HepG2 (cell line): ENCODE data around the gene SEBOX. TPM values are rescaled to one million over a fixed set of nuclear protein-coding genes. Genes with fewer than 3 reads are reported as not detected.

ENCODE experiments used
- CEBPB ChIP-seq: IDR thresholded peaks from 2 replicates; pipeline ENCODE4 v1.6.1; 2011; ENCODE audit warnings: low read depth, low read length, improper control_type of control experiment, borderline replicate concordance
- ELF4 ChIP-seq: sonication (generic); formaldehyde crosslinking; IDR thresholded peaks from 2 replicates; pipeline ENCODE4 v1.5.0; 2020; ENCODE audit warnings: missing genetic modification reagents, mild to moderate bottlenecking, moderate library complexity, borderline replicate concordance
- HNRNPLL ChIP-seq: fragments of 200-400 bp; formaldehyde crosslinking; IDR thresholded peaks from 2 replicates; pipeline ENCODE4 v1.6.1; 2017; ENCODE audit warnings: mild to moderate bottlenecking, low read depth, low read length; ENCODE audit not compliant: poor library complexity, severe bottlenecking
- NFYC ChIP-seq: IDR thresholded peaks from 2 replicates; pipeline ENCODE4 v1.6.1; 2016; ENCODE audit warnings: missing genetic modification reagents, missing compliant biosample characterization
- NRL ChIP-seq: sonication (generic); formaldehyde crosslinking; IDR thresholded peaks from 2 replicates; pipeline ENCODE4 v1.5.0; 2020; ENCODE audit warnings: missing genetic modification reagents, mild to moderate bottlenecking, moderate library complexity, borderline replicate concordance
- RFX1 ChIP-seq: fragments of 450-650 bp; IDR thresholded peaks from 2 replicates; pipeline ENCODE4 v1.6.1; 2017
- SMARCE1 ChIP-seq: fragments of 450-650 bp; IDR thresholded peaks from 2 replicates; pipeline ENCODE4 v1.6.1; 2017; ENCODE audit warnings: borderline replicate concordance
- TMF1 ChIP-seq: sonication (generic); formaldehyde crosslinking; IDR thresholded peaks from 2 replicates; pipeline ENCODE4 v1.8.1; 2022; ENCODE audit warnings: low read depth, missing genetic modification reagents
- ZNF10 ChIP-seq: sonication (generic); formaldehyde crosslinking; IDR thresholded peaks from 2 replicates; pipeline ENCODE4 v1.4.0; 2020; ENCODE audit warnings: mild to moderate bottlenecking, low read depth, missing genetic modification reagents, borderline replicate concordance
- ZNF24 ChIP-seq: fragments of 450-650 bp; IDR thresholded peaks from 2 replicates; pipeline ENCODE4 v1.6.1; 2017; ENCODE audit warnings: antibody characterized with exemption, mild to moderate bottlenecking
- ZNF552 ChIP-seq: sonication (generic); formaldehyde crosslinking; IDR thresholded peaks from 2 replicates; pipeline ENCODE4 v1.9.0; 2022; ENCODE audit warnings: missing genetic modification reagents, mild to moderate bottlenecking, borderline replicate concordance
- ZNF792 ChIP-seq: IDR thresholded peaks from 2 replicates; pipeline ENCODE4 v1.6.1; 2016
- polyA plus RNA-seq, 8 experiments: library from polyadenylated mRNA; depleted of rRNA in 3 of 8; stranded (reverse) in 7 of 8; unstranded in 1 of 8; fragments of >200 nt; fragmentation: Illumina TruSeq in 4 of 8; extraction: Trizol in 4 of 8; gene quantifications; 2 replicates each; pipeline versions ENCODE4 v1.2.1 to v1.2.3, GENCODE V29; 2011 to 2016; ENCODE audit warnings: low read depth in 4 of 8, missing spikeins in 1 of 8, mixed read lengths in 1 of 8; ENCODE audit not compliant: insufficient read depth in 1 of 8
- total RNA-seq, 5 experiments: library from RNA; depleted of rRNA; stranded (reverse); fragments of >200 nt; fragmentation: Illumina TruSeq; extraction: Trizol; gene quantifications; 2 replicates each; pipeline ENCODE4 v1.2.3, GENCODE V29; 2016; ENCODE audit warnings: low read depth in 1 of 5
- TF ChIP-seq, protein P1 (sequence below): IDR thresholded peaks from 2 replicates; pipeline ENCODE4 v1.6.1; 2016; ENCODE audit warnings: low read depth, missing genetic modification reagents, missing compliant biosample characterization
- TF ChIP-seq, protein P2 (sequence below): IDR thresholded peaks from 2 replicates; pipeline ENCODE4 v1.6.1; 2016; ENCODE audit warnings: low read depth
- TF ChIP-seq, protein P3 (sequence below): IDR thresholded peaks from 2 replicates; pipeline ENCODE4 v1.6.1; 2016; ENCODE audit warnings: missing compliant biosample characterization, missing genetic modification reagents, borderline replicate concordance
- TF ChIP-seq, protein P4 (sequence below): sonication (generic); formaldehyde crosslinking; conservative IDR thresholded peaks from 2 replicates; pipeline ENCODE4 v1.8.0; 2022; ENCODE audit warnings: mild to moderate bottlenecking, moderate library complexity, missing genetic modification reagents
- TF ChIP-seq, protein P5 (sequence below): sonication (generic); formaldehyde crosslinking; IDR thresholded peaks from 2 replicates; pipeline ENCODE4 v1.8.0; 2023; ENCODE audit warnings: mild to moderate bottlenecking, missing genetic modification reagents

The SEBOX gene
- total and polyA plus RNA-seq, 2 of the 13 experiments (the other 11 are each of a cell fraction or from before 2014, with no cell fraction given), result not detected

DNA sequence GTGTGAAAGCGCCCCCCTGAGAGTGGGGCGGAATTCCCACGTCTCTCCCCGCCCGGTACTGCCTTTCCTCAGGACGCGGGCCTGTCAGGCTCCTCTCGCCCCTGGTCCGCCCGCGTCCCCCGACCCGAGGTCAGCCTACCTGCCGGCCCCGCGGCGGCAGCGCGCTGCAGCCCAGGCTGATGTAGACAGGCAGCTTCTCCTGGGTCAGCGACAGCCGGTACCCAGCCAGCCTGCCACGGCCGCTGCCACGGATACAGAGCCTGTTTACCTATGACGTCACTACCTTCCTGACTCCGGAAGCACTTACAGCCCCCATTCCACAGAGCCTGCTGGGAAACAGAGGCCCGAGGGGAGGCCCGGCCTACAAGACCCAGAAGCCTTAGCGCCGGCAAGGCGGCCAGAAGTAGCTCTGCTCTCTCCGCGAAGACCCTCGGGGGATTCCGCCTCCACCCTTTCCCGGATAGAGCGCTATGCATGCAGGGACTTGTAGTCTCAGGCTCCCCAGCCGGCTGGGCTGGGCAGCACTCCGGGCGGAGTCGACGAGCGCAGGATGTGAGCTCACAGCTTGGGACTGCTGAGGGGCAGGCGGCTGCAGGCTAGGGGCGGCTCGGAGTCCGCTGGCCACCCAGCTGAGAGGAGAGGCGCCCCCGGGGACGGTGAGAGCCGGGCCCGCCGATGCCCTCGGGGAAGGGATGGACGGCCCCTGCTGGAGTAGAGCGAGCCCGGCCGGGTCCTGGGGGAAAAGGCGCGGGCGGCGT, 29.6 kb downstream of the SEBOX start, which contains the start of the genes IFT20 and TNFAIP1 (continued):
- TF ChIP-seq, protein P1, sequence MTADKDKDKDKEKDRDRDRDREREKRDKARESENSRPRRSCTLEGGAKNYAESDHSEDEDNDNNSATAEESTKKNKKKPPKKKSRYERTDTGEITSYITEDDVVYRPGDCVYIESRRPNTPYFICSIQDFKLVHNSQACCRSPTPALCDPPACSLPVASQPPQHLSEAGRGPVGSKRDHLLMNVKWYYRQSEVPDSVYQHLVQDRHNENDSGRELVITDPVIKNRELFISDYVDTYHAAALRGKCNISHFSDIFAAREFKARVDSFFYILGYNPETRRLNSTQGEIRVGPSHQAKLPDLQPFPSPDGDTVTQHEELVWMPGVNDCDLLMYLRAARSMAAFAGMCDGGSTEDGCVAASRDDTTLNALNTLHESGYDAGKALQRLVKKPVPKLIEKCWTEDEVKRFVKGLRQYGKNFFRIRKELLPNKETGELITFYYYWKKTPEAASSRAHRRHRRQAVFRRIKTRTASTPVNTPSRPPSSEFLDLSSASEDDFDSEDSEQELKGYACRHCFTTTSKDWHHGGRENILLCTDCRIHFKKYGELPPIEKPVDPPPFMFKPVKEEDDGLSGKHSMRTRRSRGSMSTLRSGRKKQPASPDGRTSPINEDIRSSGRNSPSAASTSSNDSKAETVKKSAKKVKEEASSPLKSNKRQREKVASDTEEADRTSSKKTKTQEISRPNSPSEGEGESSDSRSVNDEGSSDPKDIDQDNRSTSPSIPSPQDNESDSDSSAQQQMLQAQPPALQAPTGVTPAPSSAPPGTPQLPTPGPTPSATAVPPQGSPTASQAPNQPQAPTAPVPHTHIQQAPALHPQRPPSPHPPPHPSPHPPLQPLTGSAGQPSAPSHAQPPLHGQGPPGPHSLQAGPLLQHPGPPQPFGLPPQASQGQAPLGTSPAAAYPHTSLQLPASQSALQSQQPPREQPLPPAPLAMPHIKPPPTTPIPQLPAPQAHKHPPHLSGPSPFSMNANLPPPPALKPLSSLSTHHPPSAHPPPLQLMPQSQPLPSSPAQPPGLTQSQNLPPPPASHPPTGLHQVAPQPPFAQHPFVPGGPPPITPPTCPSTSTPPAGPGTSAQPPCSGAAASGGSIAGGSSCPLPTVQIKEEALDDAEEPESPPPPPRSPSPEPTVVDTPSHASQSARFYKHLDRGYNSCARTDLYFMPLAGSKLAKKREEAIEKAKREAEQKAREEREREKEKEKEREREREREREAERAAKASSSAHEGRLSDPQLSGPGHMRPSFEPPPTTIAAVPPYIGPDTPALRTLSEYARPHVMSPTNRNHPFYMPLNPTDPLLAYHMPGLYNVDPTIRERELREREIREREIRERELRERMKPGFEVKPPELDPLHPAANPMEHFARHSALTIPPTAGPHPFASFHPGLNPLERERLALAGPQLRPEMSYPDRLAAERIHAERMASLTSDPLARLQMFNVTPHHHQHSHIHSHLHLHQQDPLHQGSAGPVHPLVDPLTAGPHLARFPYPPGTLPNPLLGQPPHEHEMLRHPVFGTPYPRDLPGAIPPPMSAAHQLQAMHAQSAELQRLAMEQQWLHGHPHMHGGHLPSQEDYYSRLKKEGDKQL, result 0 out of 2 replicates have a peak, but pooled peaks have one; percentile 11
- TF ChIP-seq ZNF24 (no peak), ELF4 (CRISPR knock-in tag) (peak; percentile 81; the same call in 1 of the 2 replicates), ZNF10 (no peak), ZNF552 (CRISPR knock-in tag) (peak; percentile 82; the same call in 1 of the 2 replicates), SMARCE1 (no peak), CEBPB (no peak), TMF1 (peak; percentile 59; the same call in 1 of the 2 replicates), NFYC (CRISPR knock-in tag) (peak; percentile 57), RFX1 (peak; percentile 77), ZNF792 (CRISPR knock-in tag) (0 out of 2 replicates have a peak, but pooled peaks have one; percentile 42), HNRNPLL (peak; percentile 76), NRL (CRISPR knock-in tag) (0 out of 2 replicates have a peak, but pooled peaks have one; percentile 14)
- TF ChIP-seq, protein P2, sequence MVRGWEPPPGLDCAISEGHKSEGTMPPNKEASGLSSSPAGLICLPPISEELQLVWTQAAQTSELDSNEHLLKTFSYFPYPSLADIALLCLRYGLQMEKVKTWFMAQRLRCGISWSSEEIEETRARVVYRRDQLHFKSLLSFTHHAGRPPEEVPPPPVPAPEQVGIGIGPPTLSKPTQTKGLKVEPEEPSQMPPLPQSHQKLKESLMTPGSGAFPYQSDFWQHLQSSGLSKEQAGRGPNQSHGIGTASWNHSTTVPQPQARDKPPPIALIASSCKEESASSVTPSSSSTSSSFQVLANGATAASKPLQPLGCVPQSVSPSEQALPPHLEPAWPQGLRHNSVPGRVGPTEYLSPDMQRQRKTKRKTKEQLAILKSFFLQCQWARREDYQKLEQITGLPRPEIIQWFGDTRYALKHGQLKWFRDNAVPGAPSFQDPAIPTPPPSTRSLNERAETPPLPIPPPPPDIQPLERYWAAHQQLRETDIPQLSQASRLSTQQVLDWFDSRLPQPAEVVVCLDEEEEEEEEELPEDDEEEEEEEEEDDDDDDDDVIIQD (CRISPR knock-in tag), result no peak
- TF ChIP-seq, protein P3, sequence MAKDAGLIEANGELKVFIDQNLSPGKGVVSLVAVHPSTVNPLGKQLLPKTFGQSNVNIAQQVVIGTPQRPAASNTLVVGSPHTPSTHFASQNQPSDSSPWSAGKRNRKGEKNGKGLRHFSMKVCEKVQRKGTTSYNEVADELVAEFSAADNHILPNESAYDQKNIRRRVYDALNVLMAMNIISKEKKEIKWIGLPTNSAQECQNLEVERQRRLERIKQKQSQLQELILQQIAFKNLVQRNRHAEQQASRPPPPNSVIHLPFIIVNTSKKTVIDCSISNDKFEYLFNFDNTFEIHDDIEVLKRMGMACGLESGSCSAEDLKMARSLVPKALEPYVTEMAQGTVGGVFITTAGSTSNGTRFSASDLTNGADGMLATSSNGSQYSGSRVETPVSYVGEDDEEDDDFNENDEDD, result no peak; the same call in 1 of the 2 replicates
- TF ChIP-seq, protein P4, sequence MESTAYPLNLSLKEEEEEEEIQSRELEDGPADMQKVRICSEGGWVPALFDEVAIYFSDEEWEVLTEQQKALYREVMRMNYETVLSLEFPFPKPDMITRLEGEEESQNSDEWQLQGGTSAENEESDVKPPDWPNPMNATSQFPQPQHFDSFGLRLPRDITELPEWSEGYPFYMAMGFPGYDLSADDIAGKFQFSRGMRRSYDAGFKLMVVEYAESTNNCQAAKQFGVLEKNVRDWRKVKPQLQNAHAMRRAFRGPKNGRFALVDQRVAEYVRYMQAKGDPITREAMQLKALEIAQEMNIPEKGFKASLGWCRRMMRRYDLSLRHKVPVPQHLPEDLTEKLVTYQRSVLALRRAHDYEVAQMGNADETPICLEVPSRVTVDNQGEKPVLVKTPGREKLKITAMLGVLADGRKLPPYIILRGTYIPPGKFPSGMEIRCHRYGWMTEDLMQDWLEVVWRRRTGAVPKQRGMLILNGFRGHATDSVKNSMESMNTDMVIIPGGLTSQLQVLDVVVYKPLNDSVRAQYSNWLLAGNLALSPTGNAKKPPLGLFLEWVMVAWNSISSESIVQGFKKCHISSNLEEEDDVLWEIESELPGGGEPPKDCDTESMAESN, result peak; percentile 80
- TF ChIP-seq, protein P5, sequence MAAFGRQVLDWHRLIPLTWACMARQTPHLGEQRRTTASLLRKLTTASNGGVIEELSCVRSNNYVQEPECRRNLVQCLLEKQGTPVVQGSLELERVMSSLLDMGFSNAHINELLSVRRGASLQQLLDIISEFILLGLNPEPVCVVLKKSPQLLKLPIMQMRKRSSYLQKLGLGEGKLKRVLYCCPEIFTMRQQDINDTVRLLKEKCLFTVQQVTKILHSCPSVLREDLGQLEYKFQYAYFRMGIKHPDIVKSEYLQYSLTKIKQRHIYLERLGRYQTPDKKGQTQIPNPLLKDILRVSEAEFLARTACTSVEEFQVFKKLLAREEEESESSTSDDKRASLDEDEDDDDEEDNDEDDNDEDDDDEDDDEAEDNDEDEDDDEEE, result no peak
